Natural killer cell (primary cell): ENCODE results near the gene LZTFL1. TPM values are rescaled to one million over a fixed set of nuclear protein-coding genes. Genes with fewer than 3 reads are reported as not detected.

Experiments used
- ATAC-seq, 3 donors: fragments of 150-1000 bp in 2 of 3; fragments of 200-7000 bp in 1 of 3; cut with Tn5 transposase; 1 replicate in 1 of 3; 2 replicates in 2 of 3; pipeline ENCODE4 v1.10.0; 2021; ENCODE audit warnings: mild to moderate bottlenecking in 2 of 3, moderate library complexity in 2 of 3
- DNase-seq, 2 donors: peaks; one replicate each; pipeline versions ENCODE4 v3.0.0 to v3.0.0-alpha.2; 2013 to 2021; ENCODE audit warnings: mixed read lengths in 1 of 2
- H3K27ac ChIP-seq: one replicate; pipeline ENCODE4 v1.5.1; 2013; ENCODE audit warnings: mild to moderate bottlenecking, low read length
- H3K27me3 ChIP-seq: one replicate; pipeline ENCODE4 v1.6.1; 2013; ENCODE audit warnings: low read length; ENCODE audit not compliant: control insufficient read depth, insufficient read depth
- H3K36me3 ChIP-seq: one replicate; pipeline ENCODE4 v1.6.1; 2013; ENCODE audit warnings: low read length; ENCODE audit not compliant: control insufficient read depth, insufficient read depth
- H3K4me1 ChIP-seq: one replicate; pipeline ENCODE4 v1.6.1; 2013; ENCODE audit warnings: low read length; ENCODE audit not compliant: control insufficient read depth, insufficient read depth
- H3K4me3 ChIP-seq: one replicate; pipeline ENCODE4 v1.5.1; 2013; ENCODE audit warnings: low read length
- H3K9me3 ChIP-seq: one replicate; pipeline ENCODE4 v1.6.1; 2013; ENCODE audit warnings: low read length; ENCODE audit not compliant: control insufficient read depth, insufficient read depth
- H3K27ac Mint-ChIP-seq, 2 donors: one replicate each; pipeline ENCODE4 v1.8.0; 2022; ENCODE audit warnings: mild to moderate bottlenecking in 2 of 2, mixed read lengths in 2 of 2, moderate library complexity in 1 of 2
- H3K27me3 Mint-ChIP-seq, 2 donors: one replicate each; pipeline ENCODE4 v1.8.0; 2022; ENCODE audit warnings: low read depth in 2 of 2, mixed read lengths in 2 of 2
- H3K36me3 Mint-ChIP-seq: one replicate; pipeline ENCODE4 v1.8.0; 2022; ENCODE audit warnings: mixed read lengths
- H3K4me1 Mint-ChIP-seq, 2 donors: one replicate each; pipeline ENCODE4 v1.8.0; 2022; ENCODE audit warnings: mixed read lengths in 2 of 2
- H3K4me3 Mint-ChIP-seq: one replicate; pipeline ENCODE4 v1.8.0; 2022; ENCODE audit warnings: mild to moderate bottlenecking, moderate library complexity, mixed read lengths
- H3K9me3 Mint-ChIP-seq, 2 donors: one replicate each; pipeline ENCODE4 v1.8.0; 2022; ENCODE audit warnings: mixed read lengths in 2 of 2
- CTCF ChIP-seq: fragments of 200-600 bp; IDR thresholded peaks from one replicate; pipeline ENCODE4 v1.8.0; 2022; ENCODE audit warnings: antibody characterized with exemption
- WGBS: methylation state at CpG from one replicate; pipeline ENCODE4 v1.1.7; 2013; ENCODE audit warnings: missing lambda C conversion rate; ENCODE audit not compliant: insufficient coverage; 5-methylcytosine and 5-hydroxymethylcytosine counted together
- intact Hi-C: fragments of 100-400 bp; cut with micrococcal nuclease; formaldehyde crosslinking; loops from one replicate; pipeline ENCODE4 v1.14.2; 2022
- total RNA-seq, 4 donors: library from RNA; stranded (reverse); fragments of 120-200 nt in 1 of 4; gene quantifications; one replicate each; pipeline versions ENCODE4 v1.2.3 to v1.2.4, GENCODE V29; 2013 to 2022

Gene LZTFL1
- total RNA-seq, 3 donors from 2014 or later (not counting 1 experiment from before 2014, with no cell fraction given) = 16.4 to 19.8 (median 17.2) TPM

GRCh38 chr3:45848392-45848791, 6.5 kb upstream of the LZTFL1 start:
- Histone ChIP-seq H3K36me3 (no peaks in the 10 kb centered on the region), H3K4me3 (no peak overlapping the region), H3K27ac (no peak overlapping the region), H3K9me3 (no peaks in the 10 kb centered on the region), H3K4me1 (no peaks in the 10 kb centered on the region), H3K27me3 (no peaks in the 10 kb centered on the region)
- no peak overlapping the region for H3K4me3 Mint-ChIP-seq
- TF ChIP-seq CTCF = no peak
- H3K27ac Mint-ChIP-seq = no peak overlapping the region
- intact Hi-C loops = loop anchor here (10.0 kb wide), 1 partner anchor 154 kb away; no protein-coding TSS in a partner anchor
- WGBS = 86% methylated on average over 1 of the region's 1 CpG
- H3K27me3 Mint-ChIP-seq = no peaks in the 10 kb centered on the region
- H3K9me3 Mint-ChIP-seq = no peaks in the 10 kb centered on the region
- H3K36me3 Mint-ChIP-seq = no peaks in the 10 kb centered on the region
- peaks cover 13 to 32% of the 10 kb centered on the region in 2 donors for H3K4me1 Mint-ChIP-seq
- ATAC-seq (no peak), DNase-seq (no peak)

- intact Hi-C loops = loop anchor here (10.0 kb wide), 1 partner anchor 150 kb away; no protein-coding TSS in a partner anchor
- Histone ChIP-seq H3K9me3 (no peaks in the 10 kb centered on the region), H3K27me3 (no peaks in the 10 kb centered on the region), H3K36me3 (no peaks in the 10 kb centered on the region), H3K4me3 (no peak overlapping the region), H3K4me1 (peaks cover 15% of the 10 kb centered on the region), H3K27ac (no peak overlapping the region)
- DNase-seq (no peak), ATAC-seq (no peak)
- Mint-ChIP-seq H3K27me3 (no peaks in the 10 kb centered on the region), H3K9me3 (no peaks in the 10 kb centered on the region), H3K4me1 (peaks cover 22 to 38% of the 10 kb centered on the region in 2 donors), H3K27ac (peak overlapping the region in 1 of 2 donors; percentile 16), H3K36me3 (no peaks in the 10 kb centered on the region), H3K4me3 (no peak overlapping the region)
- TF ChIP-seq CTCF = no peak
- WGBS = no CpG with 5 or more reads among the region's 1 CpG
These were observed 2.7 kb upstream of the LZTFL1 start for GRCh38 chr3:45844616-45845015.

GRCh38 chr3:45842851-45843625, 1.1 kb upstream of the LZTFL1 start:
- WGBS = 94% methylated on average over 9 of the region's 9 CpGs
- Histone ChIP-seq H3K27me3 (no peaks in the 10 kb centered on the region), H3K4me3 (no peak overlapping the region), H3K9me3 (no peaks in the 10 kb centered on the region), H3K4me1 (peaks cover 15% of the 10 kb centered on the region), H3K36me3 (no peaks in the 10 kb centered on the region), H3K27ac (no peak overlapping the region)
- intact Hi-C loops = loop anchor here (1.0 to 10.0 kb wide), 2 partner anchors 86 to 148 kb away; no protein-coding TSS in a partner anchor
- no peaks in the 10 kb centered on the region for H3K36me3 Mint-ChIP-seq
- H3K27me3 Mint-ChIP-seq = no peaks in the 10 kb centered on the region
- no peak for ATAC-seq
- H3K4me1 Mint-ChIP-seq = peaks cover 22 to 38% of the 10 kb centered on the region in 2 donors
- no peaks in the 10 kb centered on the region for H3K9me3 Mint-ChIP-seq
- peak overlapping the region; percentile 93 to 97 for H3K27ac Mint-ChIP-seq
- peak overlapping the region; percentile 41 for H3K4me3 Mint-ChIP-seq
- no peak for TF ChIP-seq CTCF
- DNase-seq = peak in 1 of 2 donors; percentile 6
